MG63 (cell line): ENCODE data around the gene RAB6B. TPM values are rescaled to one million over a fixed set of nuclear protein-coding genes. Genes with fewer than 3 reads are reported as not detected.

Experiments
- total RNA-seq: library from RNA; depleted of rRNA; stranded (reverse); fragments of >200 nt; shearing (Covaris generic); gene quantifications from 2 replicates; pipeline ENCODE4 v1.2.3, GENCODE V29; 2014; ENCODE audit warnings: low replicate concordance; rRNA removed

Gene RAB6B
- total RNA-seq, 1 experiment from 2014 or later: 4.0 TPM

Other genes starting within 250 kb of the RAB6B start
- 52.2 and 64.0 TPM in 2 replicates for gene TOPBP1, start 233.9 kb downstream of the RAB6B start, total RNA-seq
- not detected in 2 replicates for gene TF, start 149.5 kb downstream of the RAB6B start, total RNA-seq
- 83.0 and 173 TPM in 2 replicates for gene SRPRB, start 90.1 kb downstream of the RAB6B start, total RNA-seq
- 0.02 and 0.72 TPM in 2 replicates for gene SLCO2A1, start 134.0 kb upstream of the RAB6B start, total RNA-seq